Osteocyte (in vitro differentiated cells): ENCODE data around the gene RAP2B. TPM values are rescaled to one million over a fixed set of nuclear protein-coding genes. Genes with fewer than 3 reads are reported as not detected.

Source experiments
- DNase-seq: peaks from one replicate; pipeline ENCODE4 v3.0.0; 2021; ENCODE audit warnings: mixed read lengths; ENCODE audit not compliant: unreplicated experiment; ENCODE audit errors: extremely low spot score
- H3K27ac Mint-ChIP-seq: one replicate; pipeline ENCODE4 v1.8.0; 2021; ENCODE audit warnings: mild to moderate bottlenecking, mixed read lengths; ENCODE audit not compliant: unreplicated experiment
- H3K27me3 Mint-ChIP-seq: one replicate; pipeline ENCODE4 v1.8.0; 2021; ENCODE audit warnings: mixed read lengths; ENCODE audit not compliant: unreplicated experiment
- H3K36me3 Mint-ChIP-seq: one replicate; pipeline ENCODE4 v1.8.0; 2021; ENCODE audit warnings: mixed read lengths; ENCODE audit not compliant: unreplicated experiment
- H3K4me1 Mint-ChIP-seq: one replicate; pipeline ENCODE4 v1.8.0; 2021; ENCODE audit warnings: mixed read lengths; ENCODE audit not compliant: unreplicated experiment
- H3K4me3 Mint-ChIP-seq: one replicate; pipeline ENCODE4 v1.8.0; 2021; ENCODE audit warnings: mild to moderate bottlenecking, moderate library complexity, mixed read lengths; ENCODE audit not compliant: unreplicated experiment
- H3K9me3 Mint-ChIP-seq: one replicate; pipeline ENCODE4 v1.8.0; 2021; ENCODE audit warnings: mixed read lengths; ENCODE audit not compliant: unreplicated experiment
- total RNA-seq: library from RNA; stranded (reverse); gene quantifications from 2 replicates; pipeline ENCODE4 v1.2.1, GENCODE V29; 2021
- TF ChIP-seq, protein P1 (sequence below): fragments of 200-600 bp; sonication (generic); IDR thresholded peaks from 2 replicates; pipeline ENCODE4 v1.5.0; 2021; ENCODE audit warnings: antibody characterized with exemption, mild to moderate bottlenecking, moderate library complexity

Gene RAP2B
- total RNA-seq, 1 donor from 2014 or later: 15.9 TPM

DNA sequence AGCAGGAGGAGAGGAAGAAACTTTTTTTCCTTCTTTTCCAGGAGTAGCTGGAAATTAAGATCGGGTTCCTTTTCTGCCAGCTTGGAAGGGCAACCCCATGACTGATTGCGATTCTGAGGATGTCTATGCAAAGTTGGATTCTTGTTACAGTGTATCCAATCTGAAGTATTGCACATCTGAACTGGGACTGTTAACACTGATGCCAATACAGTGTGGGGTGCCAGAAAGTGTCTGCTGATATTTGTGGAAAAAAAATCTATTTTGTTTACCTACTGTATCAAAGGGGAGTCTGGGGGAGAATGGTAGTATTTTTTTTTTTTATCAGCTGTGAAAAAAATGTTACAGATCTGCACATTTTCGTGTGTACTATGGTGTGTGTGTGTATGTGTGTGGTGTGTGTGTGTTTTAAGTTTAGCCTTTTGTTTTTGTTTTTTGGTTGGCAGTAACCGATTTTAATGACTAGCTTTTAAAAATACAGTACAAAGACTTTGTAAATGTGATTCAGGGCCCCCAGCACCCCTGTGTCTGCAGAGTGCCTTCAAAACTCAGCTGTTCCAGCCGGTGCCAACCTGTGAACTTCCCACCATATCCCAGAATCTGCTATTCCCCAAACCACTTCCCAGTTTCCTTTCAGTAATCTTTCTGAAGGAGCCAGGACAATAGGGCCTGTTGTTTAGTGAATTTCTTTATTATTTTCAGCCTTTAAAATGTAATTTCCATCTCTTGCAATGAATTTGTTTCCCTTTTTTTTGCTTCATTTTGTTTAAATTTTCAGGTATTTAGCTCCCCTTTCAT, 1.9 kb downstream of the RAP2B start:
- H3K4me3 Mint-ChIP-seq: peak overlapping the region; percentile 97
- H3K36me3 Mint-ChIP-seq: peaks cover 14% of the 10 kb centered on the region
- peak overlapping the region; percentile 92 for H3K27ac Mint-ChIP-seq
- no peaks in the 10 kb centered on the region for H3K9me3 Mint-ChIP-seq
- H3K4me1 Mint-ChIP-seq: peaks cover 53% of the 10 kb centered on the region
- DNase-seq: no peak
- no peaks in the 10 kb centered on the region for H3K27me3 Mint-ChIP-seq
- TF ChIP-seq, protein P1, sequence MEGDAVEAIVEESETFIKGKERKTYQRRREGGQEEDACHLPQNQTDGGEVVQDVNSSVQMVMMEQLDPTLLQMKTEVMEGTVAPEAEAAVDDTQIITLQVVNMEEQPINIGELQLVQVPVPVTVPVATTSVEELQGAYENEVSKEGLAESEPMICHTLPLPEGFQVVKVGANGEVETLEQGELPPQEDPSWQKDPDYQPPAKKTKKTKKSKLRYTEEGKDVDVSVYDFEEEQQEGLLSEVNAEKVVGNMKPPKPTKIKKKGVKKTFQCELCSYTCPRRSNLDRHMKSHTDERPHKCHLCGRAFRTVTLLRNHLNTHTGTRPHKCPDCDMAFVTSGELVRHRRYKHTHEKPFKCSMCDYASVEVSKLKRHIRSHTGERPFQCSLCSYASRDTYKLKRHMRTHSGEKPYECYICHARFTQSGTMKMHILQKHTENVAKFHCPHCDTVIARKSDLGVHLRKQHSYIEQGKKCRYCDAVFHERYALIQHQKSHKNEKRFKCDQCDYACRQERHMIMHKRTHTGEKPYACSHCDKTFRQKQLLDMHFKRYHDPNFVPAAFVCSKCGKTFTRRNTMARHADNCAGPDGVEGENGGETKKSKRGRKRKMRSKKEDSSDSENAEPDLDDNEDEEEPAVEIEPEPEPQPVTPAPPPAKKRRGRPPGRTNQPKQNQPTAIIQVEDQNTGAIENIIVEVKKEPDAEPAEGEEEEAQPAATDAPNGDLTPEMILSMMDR: no peak

DNA sequence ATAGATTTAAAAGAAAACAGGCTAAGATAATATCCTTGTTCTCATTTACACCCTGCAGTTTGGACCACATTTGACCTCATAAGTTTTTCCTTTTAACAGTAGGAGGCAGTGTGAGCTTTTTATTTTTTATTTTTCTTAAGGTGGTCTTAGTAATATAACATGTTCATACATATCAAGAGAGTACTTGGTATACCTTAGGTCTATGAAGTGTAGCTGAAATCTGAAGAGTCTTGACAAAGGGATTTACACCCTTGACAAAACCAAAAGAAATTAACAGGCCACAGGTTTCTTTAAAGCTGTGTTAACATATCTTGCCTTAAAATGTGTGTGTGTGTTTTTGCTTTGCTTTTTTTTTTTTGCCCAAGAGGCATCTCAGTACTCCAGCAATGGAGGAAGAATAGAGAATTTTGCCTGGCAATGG, 3.2 kb downstream of the RAP2B start:
- H3K27ac Mint-ChIP-seq: peak overlapping the region; percentile 71
- H3K36me3 Mint-ChIP-seq: peaks cover 14% of the 10 kb centered on the region
- H3K4me1 Mint-ChIP-seq: peaks cover 54% of the 10 kb centered on the region
- no peaks in the 10 kb centered on the region for H3K9me3 Mint-ChIP-seq
- H3K27me3 Mint-ChIP-seq: no peaks in the 10 kb centered on the region
- TF ChIP-seq, protein P1: peak; percentile 57
- peak overlapping the region; percentile 97 for H3K4me3 Mint-ChIP-seq
- no peak for DNase-seq

DNA sequence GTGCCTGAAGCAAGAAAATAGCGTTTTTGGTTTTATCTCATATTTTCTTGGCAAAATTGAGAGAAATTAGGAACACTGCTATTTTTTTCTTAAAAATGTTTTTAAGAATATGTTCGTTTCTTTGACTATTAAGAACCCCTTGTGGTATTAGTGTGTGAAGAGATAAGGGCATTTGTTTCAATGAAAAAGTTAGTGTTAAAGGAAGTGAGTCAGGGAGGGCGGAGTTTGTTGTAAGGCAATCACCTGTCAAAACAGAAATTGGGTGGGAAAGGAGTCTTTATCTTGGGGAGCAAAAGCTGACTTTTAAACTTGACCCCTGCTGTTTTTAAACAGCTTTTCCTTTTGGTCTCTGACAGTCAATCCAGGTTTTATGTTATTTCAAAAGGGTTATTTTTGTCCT, 4.2 kb downstream of the RAP2B start:
- no peak for DNase-seq
- no peaks in the 10 kb centered on the region for H3K9me3 Mint-ChIP-seq
- H3K36me3 Mint-ChIP-seq: peaks cover 17% of the 10 kb centered on the region
- peak overlapping the region; percentile 97 for H3K4me3 Mint-ChIP-seq
- peaks cover 55% of the 10 kb centered on the region for H3K4me1 Mint-ChIP-seq
- H3K27me3 Mint-ChIP-seq: no peaks in the 10 kb centered on the region
- no peak overlapping the region for H3K27ac Mint-ChIP-seq
- TF ChIP-seq, protein P1: no peak

GRCh38 chr3:153166796-153167195, 4.8 kb downstream of the RAP2B start:
- TF ChIP-seq, protein P1: no peak
- no peaks in the 10 kb centered on the region for H3K27me3 Mint-ChIP-seq
- peaks cover 55% of the 10 kb centered on the region for H3K4me1 Mint-ChIP-seq
- H3K9me3 Mint-ChIP-seq: no peaks in the 10 kb centered on the region
- H3K27ac Mint-ChIP-seq: no peak overlapping the region
- DNase-seq: no peak
- no peak overlapping the region for H3K4me3 Mint-ChIP-seq
- H3K36me3 Mint-ChIP-seq: peaks cover 17% of the 10 kb centered on the region

- Mint-ChIP-seq H3K27me3 (no peaks in the 10 kb centered on the region), H3K4me3 (no peak overlapping the region), H3K9me3 (no peaks in the 10 kb centered on the region), H3K4me1 (peaks cover 55% of the 10 kb centered on the region), H3K27ac (no peak overlapping the region), H3K36me3 (peaks cover 11% of the 10 kb centered on the region)
- no peak for DNase-seq
- TF ChIP-seq, protein P1: no peak
Observed at GRCh38 chr3:153169793-153170383, 7.9 kb downstream of the RAP2B start.
